GM23338 (cell line): ENCODE measurements around the gene RPS15. TPM values are rescaled to one million over a fixed set of nuclear protein-coding genes. Genes with fewer than 3 reads are reported as not detected.

Experiments used
- ATAC-seq: fragments of 200-7000 bp; cut with Tn5 transposase; 3 replicates; pipeline ENCODE4 v1.9.1; 2020
- DNase-seq: peaks from one replicate; pipeline ENCODE4 v3.0.0-alpha.2; 2015; ENCODE audit warnings: low spot score
- H2AFZ ChIP-seq: fragments of 200-600 bp; sonication (generic); 2 replicates; pipeline ENCODE4 v1.8.0; 2016; ENCODE audit warnings: antibody characterized with exemption, mild to moderate bottlenecking, moderate library complexity
- H3F3A ChIP-seq: fragments of 200-600 bp; sonication (generic); replicated peaks from 2 replicates; pipeline ENCODE4 v1.8.0; 2017; ENCODE audit warnings: antibody characterized with exemption, mixed run types, low read depth
- H3K27ac ChIP-seq: fragments of 200-600 bp; sonication (generic); 2 replicates; pipeline ENCODE4 v1.6.1; 2016; ENCODE audit warnings: low read depth
- H3K27me3 ChIP-seq: fragments of 200-600 bp; sonication (generic); 2 replicates; pipeline ENCODE4 v1.8.0; 2016; ENCODE audit warnings: mild to moderate bottlenecking, mixed run types, moderate library complexity; ENCODE audit not compliant: insufficient read depth
- H3K36me3 ChIP-seq: fragments of 200-600 bp; sonication (generic); 2 replicates; pipeline ENCODE4 v1.8.0; 2016; ENCODE audit warnings: mild to moderate bottlenecking; ENCODE audit not compliant: insufficient read depth
- H3K4me1 ChIP-seq: fragments of 200-600 bp; sonication (generic); 2 replicates; pipeline ENCODE4 v1.8.0; 2016; ENCODE audit warnings: mild to moderate bottlenecking, moderate library complexity; ENCODE audit not compliant: insufficient read depth
- H3K4me2 ChIP-seq: fragments of 200-600 bp; sonication (generic); 2 replicates; pipeline ENCODE4 v1.7.1; 2017; ENCODE audit warnings: mixed run types
- H3K4me3 ChIP-seq: fragments of 200-600 bp; sonication (generic); 2 replicates; pipeline ENCODE4 v1.6.1; 2016; ENCODE audit warnings: mixed run types
- H3K79me2 ChIP-seq: fragments of 200-600 bp; sonication (generic); replicated peaks from 2 replicates; pipeline ENCODE4 v1.8.0; 2017; ENCODE audit warnings: mild to moderate bottlenecking; ENCODE audit not compliant: insufficient read depth
- H3K9me2 ChIP-seq: fragments of 200-600 bp; sonication (generic); 2 replicates; pipeline ENCODE4 v1.8.0; 2017; ENCODE audit not compliant: insufficient read depth
- H4K20me1 ChIP-seq: fragments of 200-600 bp; sonication (generic); replicated peaks from 2 replicates; pipeline ENCODE4 v1.8.0; 2017; ENCODE audit warnings: mild to moderate bottlenecking; ENCODE audit not compliant: insufficient read depth
- H3K27ac Mint-ChIP-seq: 2 replicates; pipeline ENCODE4 v1.8.0; 2020; ENCODE audit warnings: inconsistent platforms, mild to moderate bottlenecking, moderate library complexity, mixed read lengths
- H3K27me3 Mint-ChIP-seq: 3 replicates; pipeline ENCODE4 v1.8.0; 2022; ENCODE audit warnings: low read depth, mild to moderate bottlenecking, moderate library complexity, mixed read lengths, inconsistent platforms; ENCODE audit not compliant: insufficient read depth, poor library complexity
- H3K36me3 Mint-ChIP-seq: 3 replicates; pipeline ENCODE4 v1.8.0; 2021; ENCODE audit warnings: low read depth, mild to moderate bottlenecking, inconsistent platforms, moderate library complexity, mixed read lengths
- H3K4me1 Mint-ChIP-seq: 3 replicates; pipeline ENCODE4 v1.8.0; 2020; ENCODE audit warnings: mild to moderate bottlenecking, inconsistent platforms, mixed read lengths
- H3K4me3 Mint-ChIP-seq: 3 replicates; pipeline ENCODE4 v1.8.0; 2021; ENCODE audit warnings: moderate library complexity, mild to moderate bottlenecking, inconsistent platforms, mixed read lengths
- H3K9me3 Mint-ChIP-seq: 3 replicates; pipeline ENCODE4 v1.8.0; 2020; ENCODE audit warnings: moderate library complexity, mild to moderate bottlenecking, inconsistent platforms, mixed read lengths
- CREB1 ChIP-seq: fragments of 250-450 bp; sonication (Bioruptor Pico); IDR thresholded peaks from 2 replicates; pipeline ENCODE4 v1.5.0; 2020; ENCODE audit warnings: low read depth, mild to moderate bottlenecking, moderate library complexity
- CTCF ChIP-seq, 2 experiments: fragments of 200-600 bp in 1 of 2; sonication (generic) in 1 of 2; conservative IDR thresholded peaks; 2 replicates each; pipeline versions ENCODE4 v1.5.1 to v1.6.1; 2016 to 2017; ENCODE audit warnings: antibody characterized with exemption in 2 of 2, low read depth in 2 of 2, mild to moderate bottlenecking in 2 of 2, moderate library complexity in 1 of 2
- ETS1 ChIP-seq: IDR thresholded peaks from 2 replicates; pipeline ENCODE4 v1.6.1; 2016; ENCODE audit warnings: antibody characterized with exemption
- EZH2 ChIP-seq: fragments of 200-600 bp; sonication (generic); IDR thresholded peaks from one replicate; pipeline ENCODE4 v1.8.0; 2017; ENCODE audit warnings: antibody characterized with exemption, mild to moderate bottlenecking, low read depth; ENCODE audit not compliant: unreplicated experiment
- EZH2phosphoT487 ChIP-seq: fragments of 200-600 bp; sonication (generic); IDR thresholded peaks from one replicate; pipeline ENCODE4 v1.8.1; 2018; ENCODE audit warnings: antibody characterized with exemption; ENCODE audit not compliant: unreplicated experiment
- JUNB ChIP-seq: IDR thresholded peaks from one replicate; pipeline ENCODE4 v1.6.1; 2016; ENCODE audit warnings: antibody characterized with exemption; ENCODE audit not compliant: unreplicated experiment
- NANOG ChIP-seq: IDR thresholded peaks from 2 replicates; pipeline ENCODE4 v1.6.1; 2016; ENCODE audit warnings: antibody characterized with exemption, borderline replicate concordance
- POLR2AphosphoS5 ChIP-seq: IDR thresholded peaks from 2 replicates; pipeline ENCODE4 v1.6.1; 2016; ENCODE audit warnings: antibody characterized with exemption, low read depth
- REST ChIP-seq: IDR thresholded peaks from one replicate; pipeline ENCODE4 v1.6.1; 2018; ENCODE audit warnings: antibody characterized with exemption; ENCODE audit not compliant: unreplicated experiment
- STAT1 ChIP-seq: IDR thresholded peaks from one replicate; pipeline ENCODE4 v1.6.1; 2016; ENCODE audit warnings: antibody characterized with exemption; ENCODE audit not compliant: unreplicated experiment
- ZNF114 ChIP-seq: fragments of 250-450 bp; sonication (Bioruptor Pico); IDR thresholded peaks from 2 replicates; pipeline ENCODE4 v1.5.0; 2020; ENCODE audit warnings: mild to moderate bottlenecking, moderate library complexity
- ZNF331 ChIP-seq: fragments of 250-450 bp; sonication (Bioruptor Pico); IDR thresholded peaks from 2 replicates; pipeline ENCODE4 v1.5.0; 2020; ENCODE audit warnings: low read depth, mild to moderate bottlenecking, moderate library complexity
- ZNF462 ChIP-seq: fragments of 250-450 bp; sonication (Bioruptor Pico); IDR thresholded peaks from 2 replicates; pipeline ENCODE4 v1.5.0; 2020; ENCODE audit warnings: mild to moderate bottlenecking, moderate library complexity
- polyA plus RNA-seq: library from polyadenylated mRNA; unstranded; fragments of >200 nt; fragmentation: Nextera tagmentation; extraction: Ambion mirVana; gene quantifications from 2 replicates; pipeline ENCODE4 v1.2.1, GENCODE V29; 2016
- total RNA-seq: library from RNA; depleted of rRNA; stranded (reverse); fragments of >200 nt; shearing (Covaris generic); gene quantifications from 2 replicates; pipeline ENCODE4 v1.2.3, GENCODE V29; 2014

Gene RPS15
- total and polyA plus RNA-seq, 2 experiments from 2014 or later = 2,953 to 3,861 TPM

- H3K9me3 Mint-ChIP-seq = no peaks in the 10 kb centered on the region
- no peaks in the 10 kb centered on the region for H3K9me2 ChIP-seq
- H3K4me1 Mint-ChIP-seq = peaks cover 35% of the 10 kb centered on the region
- no peak overlapping the region for H2AFZ ChIP-seq
- H3K79me2 ChIP-seq = peaks cover 80% of the 10 kb centered on the region
- H3K27ac ChIP-seq = peak overlapping the region; percentile 55; the same call in 1 of the 2 replicates
- peaks cover 8% of the 10 kb centered on the region for H3K27me3 Mint-ChIP-seq
- no peaks in the 10 kb centered on the region for H3K27me3 ChIP-seq
- peaks cover 84% of the 10 kb centered on the region for H3K36me3 Mint-ChIP-seq
- no peak for TF ChIP-seq STAT1
- TF ChIP-seq ZNF462 (CRISPR knock-in tag) = no peak
- TF ChIP-seq ETS1 = no peak
- TF ChIP-seq REST = no peak
- no peak for TF ChIP-seq CREB1 (CRISPR knock-in tag)
- TF ChIP-seq JUNB = no peak
- no peak for TF ChIP-seq NANOG
- no peak for TF ChIP-seq EZH2
- TF ChIP-seq ZNF114 (CRISPR knock-in tag) = no peak
- no peak for TF ChIP-seq ZNF331 (CRISPR knock-in tag)
- no peak for TF ChIP-seq CTCF (conservative IDR thresholded peaks at IDR 0.05; ENCODE audit: low read depth in 2 of 2)
- TF ChIP-seq EZH2phosphoT487 = no peak
- TF ChIP-seq POLR2AphosphoS5 = no peak
- H3K4me3 ChIP-seq = no peak overlapping the region
- peaks cover 51% of the 10 kb centered on the region for H4K20me1 ChIP-seq
- ATAC-seq (no peak), DNase-seq (no peak)
- no peak overlapping the region for H3K4me3 Mint-ChIP-seq
- H3K27ac Mint-ChIP-seq = no peak overlapping the region; the same call in 1 of the 2 replicates
- no peak overlapping the region for H3K4me2 ChIP-seq
- H3K36me3 ChIP-seq = peaks cover 44% of the 10 kb centered on the region
- H3K4me1 ChIP-seq = no peaks in the 10 kb centered on the region; the same call in 1 of the 2 replicates
- H3F3A ChIP-seq = peaks cover 47% of the 10 kb centered on the region
Observed at GRCh38 chr19:1422360-1422759, 15.8 kb upstream of the RPS15 start.
